Measurements from ENCODE around the gene RPSA.

DNA sequence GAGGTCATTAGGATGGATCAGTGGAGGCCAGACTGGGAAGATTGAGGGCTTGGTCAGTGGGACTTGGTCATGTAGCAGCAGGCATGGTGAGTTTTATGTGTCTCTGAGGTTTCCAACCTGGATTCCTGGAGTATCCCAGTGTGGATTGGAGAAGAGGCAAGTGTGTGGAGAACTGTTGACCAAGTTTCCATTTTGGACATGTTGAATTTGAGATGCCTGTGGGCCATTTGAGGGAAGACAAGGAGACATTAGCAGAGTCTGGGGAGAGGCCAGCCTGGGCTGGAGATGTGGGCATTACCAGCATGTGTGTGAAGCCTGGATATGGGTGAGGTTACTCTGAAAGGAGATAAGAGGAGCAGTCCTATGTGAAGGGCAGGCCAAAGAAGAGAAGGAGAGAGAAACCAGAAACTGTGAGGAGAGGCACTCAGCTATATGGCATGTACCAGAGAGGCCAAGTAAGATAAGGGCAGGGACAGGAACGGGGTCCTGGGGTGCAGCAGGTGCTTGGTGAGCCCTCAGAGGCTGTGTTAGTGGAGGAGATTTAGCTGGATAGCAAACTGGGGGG, 19.0 kb upstream of the RPSA start:
- TF ChIP-seq, protein P1, sequence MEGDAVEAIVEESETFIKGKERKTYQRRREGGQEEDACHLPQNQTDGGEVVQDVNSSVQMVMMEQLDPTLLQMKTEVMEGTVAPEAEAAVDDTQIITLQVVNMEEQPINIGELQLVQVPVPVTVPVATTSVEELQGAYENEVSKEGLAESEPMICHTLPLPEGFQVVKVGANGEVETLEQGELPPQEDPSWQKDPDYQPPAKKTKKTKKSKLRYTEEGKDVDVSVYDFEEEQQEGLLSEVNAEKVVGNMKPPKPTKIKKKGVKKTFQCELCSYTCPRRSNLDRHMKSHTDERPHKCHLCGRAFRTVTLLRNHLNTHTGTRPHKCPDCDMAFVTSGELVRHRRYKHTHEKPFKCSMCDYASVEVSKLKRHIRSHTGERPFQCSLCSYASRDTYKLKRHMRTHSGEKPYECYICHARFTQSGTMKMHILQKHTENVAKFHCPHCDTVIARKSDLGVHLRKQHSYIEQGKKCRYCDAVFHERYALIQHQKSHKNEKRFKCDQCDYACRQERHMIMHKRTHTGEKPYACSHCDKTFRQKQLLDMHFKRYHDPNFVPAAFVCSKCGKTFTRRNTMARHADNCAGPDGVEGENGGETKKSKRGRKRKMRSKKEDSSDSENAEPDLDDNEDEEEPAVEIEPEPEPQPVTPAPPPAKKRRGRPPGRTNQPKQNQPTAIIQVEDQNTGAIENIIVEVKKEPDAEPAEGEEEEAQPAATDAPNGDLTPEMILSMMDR (IDR thresholded peaks at IDR 0.05; ENCODE audit: borderline replicate concordance, extremely low read depth, low read length, poor library complexity, severe bottlenecking) = no peak
- TF ChIP-seq EZH2 (IDR thresholded peaks at IDR 0.05; ENCODE audit: borderline replicate concordance, low read depth, low read length, severe bottlenecking) = no peak
